GM21367 (cell line): ENCODE measurements around the gene CTIF.

Experiments used
- ATAC-seq: cut with Tn5 transposase; IDR thresholded peaks from one replicate; pipeline ENCODE4 v1.9.1; 2021; ENCODE audit not compliant: unreplicated experiment

The CTIF gene

DNA sequence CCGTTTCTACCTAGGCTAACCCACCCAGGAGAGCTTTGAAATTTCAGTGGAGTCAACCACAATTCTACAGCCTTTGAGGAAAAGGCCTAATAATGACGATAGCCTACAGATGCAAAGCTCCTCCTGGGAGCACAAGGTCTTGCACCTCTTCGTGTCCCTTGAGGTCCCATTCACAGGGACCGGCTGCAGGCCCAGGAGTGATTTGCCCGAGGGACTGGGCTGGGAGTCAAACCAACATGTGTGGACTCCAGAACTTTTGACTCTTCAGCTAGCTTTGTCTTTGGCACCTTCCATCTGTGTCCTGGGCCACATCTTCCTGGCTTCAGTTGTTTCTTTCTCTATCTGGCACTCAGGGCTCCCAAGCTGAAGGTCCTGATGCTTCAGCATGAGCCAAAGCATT lies 335.4 kb downstream of the CTIF start:
- no peak for ATAC-seq

DNA sequence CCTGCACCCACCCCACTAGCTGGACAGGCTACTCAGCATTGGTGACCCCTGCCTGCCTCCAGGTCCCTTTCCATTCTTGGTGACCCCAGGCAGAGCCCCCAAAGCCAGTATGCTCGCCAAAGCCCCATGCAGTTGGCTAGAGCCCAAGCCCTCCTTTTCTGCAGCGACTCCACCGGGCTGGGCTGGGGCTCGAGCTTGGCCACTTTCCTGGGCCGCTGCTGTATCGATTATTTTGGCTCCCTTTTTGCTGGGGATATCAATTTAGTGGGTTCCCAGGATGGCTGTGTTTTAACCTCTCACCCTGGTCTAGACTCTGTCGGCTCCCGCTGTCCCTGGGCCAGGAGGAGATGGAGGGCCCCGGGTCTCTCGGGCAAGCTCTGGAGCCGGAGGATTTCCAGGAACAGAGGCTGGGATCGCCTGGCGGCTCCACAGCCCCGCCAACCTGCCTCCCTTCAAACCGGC lies 335.9 kb downstream of the CTIF start:
- no peak for ATAC-seq

DNA sequence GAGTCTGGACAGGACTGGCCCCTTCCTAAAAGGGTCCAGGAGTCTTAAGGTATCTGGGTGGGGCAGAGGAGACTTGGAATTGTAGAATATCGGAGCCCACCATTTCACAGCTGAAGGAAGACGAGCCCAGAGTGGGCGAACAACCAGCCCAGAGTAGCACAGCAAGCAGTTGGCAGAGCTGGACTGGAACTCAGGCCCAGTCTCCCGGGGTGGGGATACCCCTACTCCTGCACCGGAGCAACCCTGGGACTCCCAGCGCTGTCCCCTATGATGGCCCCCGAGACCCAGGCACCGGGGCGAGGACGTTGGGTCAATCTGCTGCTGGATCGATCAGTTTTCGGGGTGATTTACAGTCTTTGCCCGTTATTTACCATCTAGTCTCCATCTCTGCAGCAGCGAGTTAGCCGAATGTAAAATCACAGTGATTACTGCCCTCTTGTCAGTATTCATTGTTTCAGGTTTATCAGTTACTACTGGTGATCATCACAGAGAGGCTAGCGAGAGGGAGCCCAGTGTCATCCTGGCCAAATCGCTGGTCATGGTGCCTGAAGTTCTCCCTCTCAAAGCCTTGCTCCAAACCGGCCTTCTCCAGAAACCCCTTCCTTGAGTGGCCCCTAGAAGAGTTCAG lies 336.6 kb downstream of the CTIF start:
- ATAC-seq, result no peak

DNA sequence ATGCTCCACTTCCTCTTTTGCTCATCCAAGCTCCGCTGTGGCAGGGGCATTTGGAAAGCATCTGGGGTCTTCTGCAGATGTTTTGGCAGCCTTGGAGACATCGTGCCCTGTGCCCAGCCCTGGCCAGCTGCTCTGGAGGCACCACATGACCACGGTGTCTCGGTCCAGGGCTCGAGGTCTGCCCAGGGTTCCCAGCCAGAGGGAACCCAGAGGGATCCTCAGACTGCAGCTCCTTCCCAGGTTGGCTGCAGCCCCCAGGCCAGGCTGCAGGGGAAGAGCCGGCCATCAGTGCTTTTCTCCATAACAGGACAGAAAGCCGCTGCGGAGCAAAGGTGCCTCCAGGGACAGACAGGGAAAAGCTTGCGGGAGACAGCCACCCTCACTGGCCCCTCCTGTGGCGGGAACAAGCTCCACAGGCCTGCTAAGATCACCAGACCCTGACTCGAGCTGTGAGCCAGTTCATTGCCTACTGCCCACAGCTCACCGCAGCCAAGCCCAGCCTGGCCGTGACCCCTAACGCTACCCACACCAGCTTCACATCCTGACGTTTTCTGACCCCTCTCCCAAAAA lies 337.2 kb downstream of the CTIF start:
- no peak for ATAC-seq

DNA sequence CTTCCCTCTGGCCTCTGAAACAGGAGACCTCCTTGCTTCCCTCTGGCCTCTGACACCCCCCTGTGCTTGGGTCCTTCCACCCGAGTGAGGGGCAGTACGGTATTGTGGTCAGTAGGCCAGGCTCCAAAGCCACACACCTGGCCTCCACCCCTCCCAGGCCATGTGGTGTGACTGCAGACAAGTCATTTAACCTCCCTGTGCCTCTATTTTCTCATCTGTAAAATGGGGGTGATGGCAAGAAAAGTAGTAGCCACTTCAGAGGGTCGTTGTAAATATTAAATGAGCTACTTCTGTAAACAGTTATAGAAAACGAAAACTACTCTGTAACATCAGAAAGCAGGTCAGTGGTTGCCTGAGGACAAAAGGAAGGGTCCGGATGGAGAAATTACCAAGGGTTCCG lies 337.8 kb downstream of the CTIF start:
- ATAC-seq, result no peak

DNA sequence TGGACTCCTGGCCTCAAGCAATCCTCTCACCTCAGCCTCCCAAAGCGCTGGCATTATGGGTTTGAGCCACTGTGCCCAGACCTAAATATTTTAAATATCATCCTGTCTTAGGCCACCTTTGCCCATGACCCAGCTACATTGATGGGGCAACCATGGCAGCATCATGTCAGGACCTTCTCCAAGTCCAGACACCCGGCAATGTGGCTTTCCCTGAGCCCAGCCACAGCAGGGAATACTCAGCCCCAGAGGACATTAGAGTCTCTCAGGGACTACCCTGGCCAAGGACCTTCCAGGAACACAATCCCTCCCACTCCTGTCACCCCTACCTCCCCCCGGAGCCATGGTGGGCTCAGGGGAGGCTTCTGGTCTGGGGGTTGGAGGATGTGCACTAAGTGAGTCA lies 339.1 kb downstream of the CTIF start:
- no peak for ATAC-seq

DNA sequence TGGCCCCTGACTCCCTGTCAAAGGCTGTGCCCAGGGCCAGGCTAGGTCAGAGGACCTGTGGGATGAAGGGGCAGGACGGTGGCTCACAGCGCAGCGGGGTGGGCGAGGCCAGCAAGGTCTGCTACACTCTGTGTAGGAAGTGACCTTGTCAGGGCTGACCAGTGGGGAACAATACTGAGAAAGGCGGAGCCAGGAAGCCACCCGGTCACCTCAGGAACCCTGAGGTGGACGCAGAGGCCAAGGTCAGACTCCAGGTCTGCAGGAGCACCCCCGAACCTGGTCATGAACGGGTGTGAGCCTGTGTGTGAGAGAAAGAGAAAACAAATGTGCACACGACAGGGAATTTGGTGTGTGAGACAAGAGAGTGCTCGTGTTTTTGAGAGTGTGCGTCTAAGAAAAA lies 339.6 kb downstream of the CTIF start:
- ATAC-seq, result no peak

DNA sequence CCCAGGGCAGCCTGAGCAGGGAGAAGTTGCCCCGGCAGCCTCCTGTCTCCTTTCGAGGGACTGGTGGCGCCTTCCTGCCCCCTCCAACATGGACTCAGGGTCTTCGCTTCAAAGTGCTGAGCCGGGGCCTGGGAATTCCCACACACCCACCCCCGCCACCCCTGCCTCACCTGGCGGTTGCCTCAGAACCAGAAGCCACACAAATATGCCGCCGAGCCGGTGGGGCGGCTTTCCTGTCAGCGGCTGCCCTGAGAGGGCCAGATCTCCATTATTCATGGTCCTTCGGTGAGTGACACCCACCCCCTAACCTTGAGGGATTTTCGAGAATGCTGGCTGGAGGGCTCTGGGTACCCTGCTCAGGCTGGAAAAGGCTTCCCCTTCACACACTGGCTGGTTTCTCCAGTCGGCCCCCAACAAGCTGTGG lies 340.2 kb downstream of the CTIF start:
- ATAC-seq, result no peak

DNA sequence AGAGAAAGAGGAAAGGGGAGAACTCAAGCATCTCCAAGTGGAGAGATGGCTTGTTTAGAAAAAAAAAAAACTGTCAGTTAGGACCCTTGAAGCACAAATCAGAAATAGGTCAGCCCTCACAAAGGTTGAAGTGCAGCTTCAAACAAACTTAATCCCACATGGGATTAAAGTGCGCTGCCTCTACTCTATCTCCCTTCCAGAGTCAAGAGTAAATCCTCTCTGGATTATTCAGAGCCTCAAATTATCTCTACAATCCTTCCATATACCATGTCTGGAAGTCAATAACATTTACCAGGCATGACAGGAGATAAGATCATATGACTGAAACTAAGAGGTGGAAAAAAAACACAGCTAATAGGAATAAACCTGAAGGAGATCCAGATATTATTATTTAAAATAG lies 342.1 kb downstream of the CTIF start:
- ATAC-seq, result no peak

DNA sequence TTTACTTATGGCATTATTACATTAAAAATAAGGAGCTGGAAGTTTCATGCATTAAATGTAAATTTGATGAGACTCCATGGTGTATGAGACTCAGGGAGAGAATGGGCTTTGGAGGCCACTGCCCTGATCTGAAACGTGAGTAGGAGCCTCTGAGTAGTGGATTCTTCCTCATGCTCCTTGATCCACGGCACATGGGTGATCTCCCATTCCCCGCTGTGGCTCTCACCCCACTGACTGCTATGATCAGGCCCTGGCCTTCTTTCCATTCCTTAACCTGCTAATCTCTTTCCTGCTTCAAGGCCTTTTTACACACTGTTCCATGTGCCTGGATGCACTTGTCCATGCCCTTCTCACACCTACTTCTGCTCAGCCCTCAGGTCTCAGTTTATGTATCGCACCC lies 343.5 kb downstream of the CTIF start:
- ATAC-seq, result no peak

DNA sequence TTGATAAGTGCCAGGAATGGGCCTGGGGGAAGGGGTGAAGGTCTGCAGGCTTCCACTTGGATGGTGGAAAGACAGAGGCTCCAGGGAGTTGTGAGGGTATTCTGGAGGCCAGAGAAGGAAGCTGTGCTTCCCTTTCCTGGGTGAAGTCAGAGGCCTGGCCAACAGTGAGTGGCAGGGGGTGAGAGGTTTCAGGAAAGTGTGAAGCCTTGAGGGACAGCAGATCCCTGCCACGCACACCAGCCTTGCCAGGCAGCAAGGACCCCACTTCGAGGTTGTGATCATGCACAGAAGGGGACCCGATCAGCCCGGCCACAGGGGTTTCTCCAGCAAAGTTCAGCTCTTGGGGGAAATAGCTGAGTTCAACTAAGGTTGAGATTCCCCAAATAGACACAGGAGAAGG lies 345.5 kb downstream of the CTIF start:
- no peak for ATAC-seq

DNA sequence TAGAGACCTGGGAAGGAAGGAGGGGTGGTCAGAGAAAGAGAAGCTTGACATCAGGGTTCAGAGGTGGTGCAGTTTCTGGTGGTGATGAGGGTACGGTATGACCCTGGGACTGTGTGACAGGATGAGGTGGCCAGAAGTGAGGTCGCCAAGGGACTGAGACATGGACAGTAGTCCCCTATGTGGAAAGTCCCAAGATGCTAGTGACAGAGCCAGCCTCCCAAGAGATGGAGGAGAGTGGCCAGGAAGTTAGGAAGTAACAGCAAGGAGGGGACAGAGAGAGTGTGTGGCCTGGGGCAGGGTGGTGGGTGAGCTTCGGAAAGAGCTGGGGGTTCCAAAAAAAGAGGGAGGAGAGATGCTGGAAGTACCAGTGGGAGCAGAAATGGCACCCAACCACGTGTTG lies 345.9 kb downstream of the CTIF start:
- ATAC-seq, result no peak

DNA sequence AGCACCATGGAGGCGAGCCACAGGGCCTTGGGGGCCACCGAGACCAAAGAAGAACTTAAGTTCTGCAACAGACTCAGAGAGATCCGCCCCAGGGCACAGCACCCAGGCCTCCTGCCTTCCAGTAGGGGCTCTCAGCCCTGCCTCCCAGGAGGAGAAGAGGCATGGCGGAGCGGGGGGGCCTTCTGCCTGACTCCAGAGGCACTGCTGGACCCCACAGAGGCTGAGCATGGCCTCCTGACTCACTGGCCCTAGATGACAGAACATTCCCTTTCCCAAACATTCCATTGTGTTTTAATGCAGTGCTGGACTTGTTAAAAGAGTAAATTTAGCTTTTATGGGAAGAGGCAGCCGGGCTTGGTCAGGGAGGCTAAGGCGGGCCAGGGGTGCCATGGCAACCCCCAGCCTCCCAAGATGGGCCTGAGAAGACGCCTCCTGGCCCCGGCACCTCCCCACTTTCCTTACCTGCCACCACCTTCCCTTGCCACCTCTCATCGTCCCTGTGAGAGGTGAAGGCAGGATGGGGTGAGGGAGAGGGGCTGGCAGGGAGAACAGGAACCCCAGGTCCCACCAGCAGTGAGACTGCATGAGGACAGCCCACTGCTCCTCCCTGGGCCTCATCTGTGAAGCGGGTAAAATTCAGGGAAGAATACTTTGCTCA lies 346.6 kb downstream of the CTIF start:
- ATAC-seq, result no peak

DNA sequence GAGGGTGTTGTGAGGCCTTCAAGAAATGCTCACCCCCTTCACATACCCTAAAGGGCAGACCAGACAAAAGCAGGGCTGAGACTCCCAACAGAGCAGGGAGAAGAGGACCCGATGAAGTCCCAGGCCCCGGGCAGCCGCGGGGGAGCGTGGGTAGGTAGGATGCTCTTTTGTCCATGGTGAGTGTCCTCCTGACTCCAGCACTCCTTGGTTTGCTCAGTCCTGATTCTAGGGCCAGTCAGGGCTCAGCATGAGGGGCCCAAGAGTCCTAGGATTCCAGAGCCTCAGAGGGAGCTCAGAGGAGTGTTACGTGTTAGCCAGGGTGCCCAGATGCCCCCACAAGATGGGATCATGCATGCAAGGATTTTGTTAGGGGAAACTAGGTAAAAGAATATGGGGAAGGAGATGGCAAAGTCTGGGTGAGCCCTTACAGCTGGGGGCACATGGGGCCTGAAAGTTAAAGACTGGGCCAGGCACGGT lies 347.1 kb downstream of the CTIF start:
- ATAC-seq, result no peak

DNA sequence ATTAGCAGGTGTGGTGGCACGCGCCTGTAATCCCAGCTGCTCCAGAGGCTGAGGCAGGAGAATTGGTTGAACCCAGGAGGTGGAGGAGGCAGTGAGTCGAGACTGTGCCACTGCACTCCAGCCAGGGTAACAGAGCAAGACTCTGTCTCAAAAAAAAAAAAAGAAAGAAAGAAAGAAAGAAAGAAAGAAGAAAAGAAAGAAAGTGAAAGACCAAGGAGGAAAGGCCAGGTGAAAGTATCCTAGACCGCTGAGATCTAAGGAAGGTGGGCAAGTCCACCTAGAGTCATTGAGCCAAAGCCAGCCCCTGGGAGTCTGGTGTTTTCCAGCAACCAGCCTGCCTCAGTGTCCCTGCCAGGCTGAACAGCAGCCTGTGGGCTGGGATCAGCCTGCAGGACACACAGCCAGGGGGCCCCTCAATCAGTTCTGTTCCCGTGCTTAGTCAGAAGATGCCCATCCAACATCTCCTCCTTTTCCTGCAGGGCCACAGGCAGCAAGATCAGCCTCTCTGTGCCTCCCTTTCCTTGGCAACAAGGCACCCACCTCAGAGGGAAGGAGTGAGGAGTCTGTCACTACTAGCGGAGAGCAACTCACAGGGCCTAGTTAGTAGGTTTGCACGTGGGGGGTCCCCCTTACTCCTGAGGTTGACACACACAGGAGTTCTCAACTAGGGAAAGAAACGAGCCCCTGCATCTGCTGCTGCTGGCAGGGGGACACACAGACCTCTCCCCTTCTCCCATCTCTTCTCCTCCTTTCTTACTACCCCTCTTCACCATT lies 347.9 kb downstream of the CTIF start:
- no peak for ATAC-seq

DNA sequence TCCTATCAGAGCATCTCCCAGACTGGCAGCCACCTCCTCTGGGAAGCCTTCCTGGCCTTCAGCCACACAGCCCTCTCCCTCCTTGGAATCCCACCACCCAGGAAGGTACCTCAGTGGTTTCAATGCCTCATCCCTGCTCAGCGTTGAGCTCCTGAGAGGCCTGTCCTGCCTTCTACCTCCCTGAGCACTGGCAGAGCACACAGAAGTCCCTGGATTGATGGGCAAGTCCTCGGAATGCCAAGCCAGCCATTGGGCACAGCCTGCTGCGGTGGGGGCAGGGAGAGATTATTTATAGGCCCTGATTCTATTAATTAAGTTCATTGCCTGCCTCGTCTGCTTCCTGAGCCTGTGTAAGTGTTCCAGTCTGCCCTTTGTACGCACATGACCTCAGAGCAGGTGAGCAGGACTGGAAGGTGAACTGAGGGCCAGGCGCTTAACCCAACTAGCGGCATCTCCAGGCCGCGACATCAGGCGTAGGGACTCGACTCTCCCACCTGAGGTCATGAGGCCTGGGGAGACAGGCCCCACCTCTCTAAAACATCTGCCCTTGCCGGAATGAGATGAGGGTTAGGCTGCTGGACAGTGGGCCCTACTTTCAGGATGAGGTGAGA lies 348.6 kb downstream of the CTIF start:
- no peak for ATAC-seq

DNA sequence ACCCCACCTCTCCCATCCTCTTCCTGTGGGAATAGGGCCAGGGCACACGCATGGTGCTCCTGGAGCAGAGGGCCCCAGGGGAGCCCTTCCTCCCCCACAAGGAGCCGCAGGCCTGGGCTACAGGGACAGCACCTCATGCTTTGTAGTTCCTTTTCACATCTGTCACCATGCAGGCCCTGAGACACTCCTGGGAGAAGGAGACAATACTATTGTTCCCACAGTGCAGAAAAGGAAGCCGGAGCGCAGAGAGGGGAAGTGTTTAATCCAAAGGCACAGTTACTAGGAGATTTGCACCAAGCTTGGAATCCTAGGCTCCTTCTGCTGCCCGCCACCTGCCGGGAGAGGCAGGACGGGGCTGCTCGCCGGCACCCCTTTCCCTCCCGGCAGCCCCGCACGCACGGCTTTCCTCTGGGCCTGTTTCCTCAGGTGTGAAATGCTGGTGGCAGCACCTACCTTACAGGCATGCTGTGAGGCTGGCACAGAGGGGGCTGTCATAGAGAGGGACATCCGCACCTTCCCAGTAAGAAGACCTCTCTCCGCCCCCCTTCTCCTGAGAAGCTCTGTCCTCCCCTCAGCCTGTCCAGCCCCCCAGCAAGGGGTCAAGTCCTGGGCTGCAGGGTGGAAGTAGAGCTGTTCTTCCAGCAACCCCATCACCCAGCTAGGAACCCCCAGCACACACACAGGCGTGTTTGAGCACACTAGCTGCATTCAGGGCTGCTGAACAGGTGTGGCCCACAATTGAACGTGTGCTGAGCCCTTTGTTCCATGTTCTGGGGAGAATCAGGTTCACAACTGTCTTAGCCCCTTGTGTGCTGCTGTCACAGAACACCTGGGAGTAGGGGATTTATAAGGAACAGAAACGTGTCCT lies 349.3 kb downstream of the CTIF start:
- no peak for ATAC-seq

DNA sequence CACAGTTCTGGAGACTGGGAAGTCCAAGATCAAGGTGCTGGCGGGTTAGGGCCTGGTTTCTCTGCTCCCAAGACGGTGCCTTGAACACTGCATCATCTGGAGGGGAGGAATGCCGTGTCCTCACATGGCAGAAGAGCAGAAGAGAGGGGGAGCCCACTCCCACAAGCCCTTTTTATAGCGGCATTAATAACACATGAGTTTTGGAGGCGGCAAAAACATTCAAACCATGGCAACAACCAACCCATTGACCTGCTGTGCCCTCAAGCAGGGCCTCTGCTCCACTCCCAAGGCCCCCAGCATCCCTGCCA lies 349.9 kb downstream of the CTIF start:
- ATAC-seq, result no peak

DNA sequence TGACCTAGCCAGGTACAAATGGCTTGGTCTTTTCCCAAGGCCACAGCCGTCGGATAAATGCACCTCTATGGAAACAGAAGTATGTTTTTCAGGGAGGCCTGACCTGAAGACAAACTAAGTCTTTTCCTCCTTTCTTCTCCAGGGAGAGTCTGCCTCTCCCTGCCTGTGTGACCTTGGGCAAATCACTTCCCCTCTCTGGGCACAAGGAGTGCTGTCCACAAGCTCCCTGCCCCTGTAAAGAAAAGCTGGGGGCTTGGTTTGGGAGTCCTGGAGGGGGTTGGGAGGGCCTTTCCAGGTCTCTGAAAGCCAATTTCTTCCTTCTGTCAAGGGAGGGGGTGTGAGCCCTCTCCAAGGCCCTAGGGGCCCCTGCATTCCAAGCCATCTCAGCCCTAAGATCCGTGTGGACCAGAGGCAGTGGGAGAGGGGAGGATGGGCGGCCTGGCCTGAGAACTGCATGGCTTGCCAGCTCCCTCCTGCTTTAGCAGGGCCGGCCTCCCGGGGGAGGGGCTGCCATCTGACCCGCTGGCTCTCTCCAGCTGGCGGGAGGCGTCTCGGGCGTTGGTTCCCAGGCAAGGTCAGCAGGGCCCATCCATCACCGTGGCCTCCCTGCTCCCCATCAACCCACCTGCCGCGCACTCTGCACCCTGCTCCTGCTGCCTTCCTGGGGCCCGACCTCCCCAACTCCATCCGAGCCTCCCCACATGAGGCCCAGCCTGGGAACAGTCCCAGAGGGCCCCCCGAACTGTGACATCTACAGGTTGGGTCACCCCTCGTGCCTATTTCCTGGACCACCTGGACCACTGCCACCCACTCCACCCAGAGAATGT lies 350.5 kb downstream of the CTIF start:
- no peak for ATAC-seq
